Karpas-422 (cell line): ENCODE measurements around the gene KCNQ1. TPM values are rescaled to one million over a fixed set of nuclear protein-coding genes. Genes with fewer than 3 reads are reported as not detected.

Experiments
- DNase-seq: peaks from one replicate; pipeline ENCODE4 v3.0.0-alpha.2; 2015
- H2AFZ ChIP-seq: fragments of 200-600 bp; sonication (generic); 2 replicates; pipeline ENCODE4 v1.6.1; 2014; ENCODE audit warnings: antibody characterized with exemption, low read length, mixed read lengths
- H3K27ac ChIP-seq: fragments of 200-600 bp; sonication (generic); 2 replicates; pipeline ENCODE4 v1.5.1; 2014; ENCODE audit warnings: mild to moderate bottlenecking, low read length, moderate library complexity
- H3K27me3 ChIP-seq: fragments of 200-600 bp; sonication (generic); 2 replicates; pipeline ENCODE4 v1.6.1; 2014; ENCODE audit warnings: low read length, mixed read lengths
- H3K36me3 ChIP-seq: fragments of 200-600 bp; sonication (generic); 2 replicates; pipeline ENCODE4 v1.6.1; 2014; ENCODE audit warnings: low read length, mixed read lengths; ENCODE audit not compliant: insufficient read depth
- H3K4me1 ChIP-seq: fragments of 200-600 bp; sonication (generic); 2 replicates; pipeline ENCODE4 v1.6.1; 2014; ENCODE audit warnings: mild to moderate bottlenecking, low read length, mixed read lengths
- H3K4me2 ChIP-seq: fragments of 200-600 bp; sonication (generic); 2 replicates; pipeline ENCODE4 v1.6.1; 2014; ENCODE audit warnings: low read length, low read depth, mild to moderate bottlenecking; ENCODE audit not compliant: poor library complexity, severe bottlenecking
- H3K4me3 ChIP-seq: fragments of 200-600 bp; sonication (generic); 2 replicates; pipeline ENCODE4 v1.5.1; 2014; ENCODE audit warnings: mild to moderate bottlenecking, antibody characterized with exemption, low read length, mixed read lengths
- H3K79me2 ChIP-seq: fragments of 200-600 bp; sonication (generic); 2 replicates; pipeline ENCODE4 v1.6.1; 2014; ENCODE audit warnings: mild to moderate bottlenecking, low read length, mixed read lengths
- H3K9ac ChIP-seq: fragments of 200-600 bp; sonication (generic); 2 replicates; pipeline ENCODE4 v1.6.0; 2014; ENCODE audit warnings: low read length
- H3K9me2 ChIP-seq: fragments of 200-600 bp; sonication (generic), shearing (Covaris generic); replicated peaks from 2 replicates; pipeline ENCODE4 v1.6.0; 2014; ENCODE audit warnings: mild to moderate bottlenecking, low read length, moderate library complexity; ENCODE audit not compliant: insufficient read depth
- H3K9me3 ChIP-seq: fragments of 300-700, 200-600 bp; sonication (generic); 2 replicates; pipeline ENCODE4 v1.6.1; 2014; ENCODE audit warnings: low read length, mixed read lengths
- H4K20me1 ChIP-seq: fragments of 200-600 bp; sonication (generic); 2 replicates; pipeline ENCODE4 v1.6.1; 2014; ENCODE audit warnings: mild to moderate bottlenecking, antibody characterized with exemption, low read length, low read depth; ENCODE audit not compliant: insufficient read depth
- total RNA-seq: library from RNA; depleted of rRNA; stranded (reverse); fragments of >200 nt; shearing (Covaris generic); gene quantifications from 2 replicates; pipeline ENCODE4 v1.2.3, GENCODE V29; 2014; ENCODE audit warnings: low replicate concordance

Gene KCNQ1
- total RNA-seq, 1 experiment from 2014 or later = not detected

DNA sequence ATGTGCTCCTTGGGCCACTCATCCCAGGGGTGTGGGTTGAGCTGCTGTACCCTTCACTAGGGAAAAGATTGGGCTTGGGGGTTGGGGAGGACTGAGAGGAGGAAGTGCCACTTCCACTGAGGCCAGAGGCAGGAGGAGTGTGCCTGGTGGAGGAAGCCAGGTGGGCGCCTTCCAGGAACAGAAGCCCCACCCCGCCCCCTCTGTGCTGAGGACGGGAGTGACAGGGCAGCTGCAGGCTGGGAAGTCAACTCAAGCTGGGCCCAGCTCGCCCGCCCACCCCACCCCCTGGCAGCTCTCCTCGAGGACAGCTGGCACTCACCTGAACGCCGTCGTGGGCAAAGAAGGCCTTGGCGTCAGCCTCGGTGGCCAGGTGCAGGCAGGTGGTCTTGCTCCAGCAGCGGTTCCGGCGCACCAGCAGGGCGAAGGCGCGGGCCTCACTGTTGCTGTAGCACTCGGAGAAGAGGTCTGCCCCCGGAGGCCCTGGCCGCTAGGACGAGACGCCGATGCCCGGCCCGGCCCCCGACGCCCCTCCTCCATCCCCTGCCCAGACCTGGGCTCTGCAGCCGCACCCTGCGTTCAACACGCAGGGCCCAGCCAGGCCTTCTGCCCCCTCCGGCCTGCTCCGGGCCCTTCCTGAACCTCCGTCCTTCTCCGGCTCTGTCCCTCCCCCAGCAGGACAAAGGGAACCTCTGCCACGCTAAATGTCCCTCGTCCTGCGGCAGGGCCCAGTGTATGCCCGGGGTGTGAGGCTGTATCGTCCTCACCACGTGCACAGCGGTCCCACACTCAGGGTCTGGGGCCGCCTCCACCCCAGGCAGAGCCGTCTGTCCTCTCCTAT is 30.8 kb upstream of the KCNQ1 start:
- no peaks in the 10 kb centered on the region for H3K9me2 ChIP-seq
- H3K4me3 ChIP-seq = no peak overlapping the region
- no peak for DNase-seq
- H3K27ac ChIP-seq = no peak overlapping the region
- H3K27me3 ChIP-seq = no peaks in the 10 kb centered on the region
- no peaks in the 10 kb centered on the region for H3K9me3 ChIP-seq
- H3K36me3 ChIP-seq = no peaks in the 10 kb centered on the region
- no peaks in the 10 kb centered on the region for H3K4me1 ChIP-seq
- no peaks in the 10 kb centered on the region for H3K79me2 ChIP-seq
- no peak overlapping the region for H3K9ac ChIP-seq
- H4K20me1 ChIP-seq = 0 out of 2 replicates have a peak, but pooled peaks cover 5% of the 10 kb centered on the region
- H2AFZ ChIP-seq = no peak overlapping the region
- H3K4me2 ChIP-seq = no peak overlapping the region

DNA sequence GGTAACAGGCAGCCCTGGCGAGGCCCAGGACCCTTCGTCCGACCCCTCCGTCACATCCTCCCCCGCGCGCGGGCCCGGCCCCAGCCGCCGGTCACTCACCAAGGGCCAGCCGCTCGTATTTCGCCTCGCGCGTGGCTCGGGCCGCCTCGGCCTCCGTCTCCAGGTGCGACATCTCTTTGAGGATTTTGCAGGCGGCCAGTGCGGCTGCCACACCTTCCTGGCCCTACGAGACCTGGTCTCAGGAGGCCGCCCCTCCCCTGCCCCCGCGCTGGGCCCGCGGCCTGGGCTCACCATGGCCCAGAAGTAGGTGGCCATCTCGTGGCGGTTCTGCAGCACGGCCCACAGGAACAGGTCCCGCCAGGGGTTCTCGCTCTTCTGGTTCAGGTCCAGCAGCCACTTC is 30.2 kb upstream of the KCNQ1 start:
- H3K9me2 ChIP-seq = no peaks in the 10 kb centered on the region
- no peak overlapping the region for H3K4me2 ChIP-seq
- H3K79me2 ChIP-seq = no peaks in the 10 kb centered on the region
- H3K36me3 ChIP-seq = no peaks in the 10 kb centered on the region
- H3K27me3 ChIP-seq = no peaks in the 10 kb centered on the region
- no peak overlapping the region for H3K4me3 ChIP-seq
- no peak for DNase-seq
- no peaks in the 10 kb centered on the region for H4K20me1 ChIP-seq
- no peak overlapping the region for H2AFZ ChIP-seq
- no peaks in the 10 kb centered on the region for H3K9me3 ChIP-seq
- no peak overlapping the region for H3K9ac ChIP-seq
- H3K4me1 ChIP-seq = no peaks in the 10 kb centered on the region
- H3K27ac ChIP-seq = no peak overlapping the region

DNA sequence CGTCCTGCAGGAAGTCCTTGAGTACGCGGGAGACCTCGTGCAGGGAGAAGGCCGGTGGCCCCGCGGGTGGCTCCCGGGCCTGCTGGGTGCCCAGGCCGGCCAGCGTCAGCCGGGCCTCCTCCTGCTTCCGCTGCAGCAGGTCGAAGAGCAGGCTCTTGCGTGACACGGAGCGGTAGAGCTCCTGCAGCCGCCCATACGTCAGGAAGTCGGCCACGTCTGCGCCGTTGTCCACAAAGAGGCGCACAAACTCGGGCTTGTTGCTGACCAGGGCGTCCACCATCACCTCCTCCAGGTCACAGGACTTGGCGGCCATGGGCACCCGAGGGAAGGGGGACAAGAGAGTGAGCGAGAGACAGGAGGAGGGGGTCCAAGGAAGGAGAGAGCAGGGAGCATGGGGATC is 29.6 kb upstream of the KCNQ1 start:
- no peak overlapping the region for H3K9ac ChIP-seq
- H3K4me3 ChIP-seq = no peak overlapping the region
- no peaks in the 10 kb centered on the region for H3K4me1 ChIP-seq
- H3K4me2 ChIP-seq = no peak overlapping the region
- H2AFZ ChIP-seq = no peak overlapping the region
- H4K20me1 ChIP-seq = no peaks in the 10 kb centered on the region
- H3K79me2 ChIP-seq = no peaks in the 10 kb centered on the region
- no peak overlapping the region for H3K27ac ChIP-seq
- H3K9me2 ChIP-seq = no peaks in the 10 kb centered on the region
- no peaks in the 10 kb centered on the region for H3K36me3 ChIP-seq
- no peak for DNase-seq
- H3K27me3 ChIP-seq = no peaks in the 10 kb centered on the region
- H3K9me3 ChIP-seq = no peaks in the 10 kb centered on the region

DNA sequence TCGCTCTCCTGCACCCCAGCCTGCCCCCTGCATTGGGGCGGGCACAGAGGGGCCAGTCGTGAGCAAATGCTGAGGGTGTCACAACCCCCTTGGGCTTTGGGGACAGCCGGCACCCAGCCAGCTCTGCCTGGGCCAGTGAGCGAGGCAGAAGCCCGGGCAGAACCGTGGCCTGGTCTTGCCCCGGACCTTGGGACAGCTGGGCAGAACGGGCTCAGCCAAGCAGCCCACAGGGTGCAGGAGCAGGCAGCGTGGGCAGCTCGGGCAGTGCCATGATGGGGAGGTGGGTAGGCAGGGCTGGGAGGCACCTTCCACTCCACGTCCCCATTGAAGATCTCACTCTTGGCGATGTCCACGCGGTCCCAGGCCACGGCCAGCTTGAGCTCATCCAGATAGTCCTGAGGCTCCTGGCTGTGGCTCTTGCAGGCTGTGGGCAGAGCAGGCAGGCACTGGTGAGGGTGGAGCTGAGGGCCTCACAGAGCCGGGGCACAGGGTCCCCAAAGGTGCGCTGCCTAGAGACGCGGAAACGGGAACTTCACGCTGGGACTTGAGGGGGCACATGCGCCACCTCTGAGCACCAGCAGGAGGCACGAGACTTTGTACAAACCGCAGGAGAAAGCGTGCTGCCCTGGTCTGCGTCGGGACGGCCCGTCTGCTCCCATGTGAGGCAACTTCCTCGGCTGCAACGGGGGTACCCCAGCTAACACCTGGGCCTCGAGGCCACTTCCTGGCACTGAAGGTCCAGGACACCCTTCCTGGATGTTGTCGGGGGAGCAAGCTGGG is 29.0 kb upstream of the KCNQ1 start:
- no peaks in the 10 kb centered on the region for H3K36me3 ChIP-seq
- no peak overlapping the region for H3K27ac ChIP-seq
- H3K9me3 ChIP-seq = no peaks in the 10 kb centered on the region
- H3K4me2 ChIP-seq = no peak overlapping the region
- DNase-seq = peak; percentile 77
- H3K4me3 ChIP-seq = no peak overlapping the region
- H3K79me2 ChIP-seq = no peaks in the 10 kb centered on the region
- H3K27me3 ChIP-seq = no peaks in the 10 kb centered on the region
- H4K20me1 ChIP-seq = 0 out of 2 replicates have a peak, but pooled peaks cover under 1% of the 10 kb centered on the region
- peaks cover 4% of the 10 kb centered on the region; the same call in 1 of the 2 replicates for H3K4me1 ChIP-seq
- H3K9me2 ChIP-seq = no peaks in the 10 kb centered on the region
- no peak overlapping the region for H2AFZ ChIP-seq
- no peak overlapping the region for H3K9ac ChIP-seq

DNA sequence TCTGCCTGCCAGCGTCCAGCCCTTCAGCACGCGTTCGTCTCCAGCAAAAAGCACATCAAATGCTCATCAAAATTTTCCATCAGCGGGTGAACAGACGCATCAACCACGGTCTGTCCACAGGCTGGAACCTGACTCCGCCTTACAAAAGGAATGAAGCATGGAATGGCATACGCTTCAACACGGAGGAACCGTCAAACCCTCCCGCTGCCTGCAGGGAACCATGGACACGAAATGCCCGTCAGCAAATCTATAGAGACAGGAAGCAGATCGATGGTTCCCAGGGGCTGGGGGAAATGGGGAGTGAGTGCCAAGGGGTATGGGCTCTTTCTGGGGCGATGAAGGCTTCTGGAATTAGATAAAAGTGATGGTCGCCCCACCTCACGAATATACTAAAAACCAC is 28.0 kb upstream of the KCNQ1 start:
- Histone ChIP-seq H3K36me3 (no peaks in the 10 kb centered on the region), H3K4me3 (no peak overlapping the region), H3K9me3 (no peaks in the 10 kb centered on the region), H3K27ac (no peak overlapping the region), H3K4me2 (no peak overlapping the region), H3K79me2 (no peaks in the 10 kb centered on the region), H3K9me2 (no peaks in the 10 kb centered on the region), H3K9ac (no peak overlapping the region), H3K27me3 (no peaks in the 10 kb centered on the region), H2AFZ (no peak overlapping the region), H3K4me1 (peaks cover 4% of the 10 kb centered on the region; the same call in 1 of the 2 replicates), H4K20me1 (0 out of 2 replicates have a peak, but pooled peaks cover 4% of the 10 kb centered on the region)
- no peak for DNase-seq

DNA sequence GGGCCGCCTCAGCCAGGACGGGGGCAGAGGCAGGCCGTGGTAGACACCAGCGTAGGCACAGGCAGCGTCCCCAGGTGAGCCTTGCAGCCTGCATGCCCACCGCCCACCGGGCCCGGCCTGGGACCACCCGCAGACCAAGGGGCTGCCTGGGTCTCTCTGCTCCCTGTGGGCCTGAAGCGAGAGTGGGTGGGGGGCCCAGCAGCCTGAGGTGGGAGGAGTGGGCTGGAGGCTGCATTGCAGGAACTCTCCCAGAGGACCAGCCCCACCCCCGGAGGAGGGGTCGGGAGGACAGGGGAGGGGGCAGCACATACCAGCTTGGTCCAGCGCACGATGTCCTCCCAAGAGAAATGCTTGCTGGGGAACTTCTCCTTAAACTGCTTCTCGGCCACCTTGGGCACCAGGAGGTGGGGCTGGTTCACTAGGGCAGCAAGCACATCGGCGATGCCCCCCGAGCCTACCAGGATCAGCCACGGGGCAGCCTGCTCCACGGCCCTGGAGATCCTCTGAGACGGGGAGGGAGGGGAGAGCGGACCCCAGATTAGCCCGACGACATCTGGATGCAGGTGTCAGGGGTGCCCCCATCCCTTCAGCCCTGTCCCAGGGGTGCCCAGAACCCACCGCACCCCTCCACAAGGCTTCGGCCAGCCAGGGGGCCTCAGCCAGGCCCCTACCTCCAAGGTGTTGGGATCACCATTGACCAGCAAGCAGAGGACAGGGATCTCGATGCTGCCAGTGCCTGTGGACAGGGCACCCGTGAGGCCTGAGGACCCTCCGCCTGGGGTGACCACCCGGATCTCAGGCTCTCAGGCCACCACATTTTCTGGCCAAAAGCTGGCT is 26.7 kb upstream of the KCNQ1 start:
- H3K27ac ChIP-seq = no peak overlapping the region
- no peaks in the 10 kb centered on the region for H3K36me3 ChIP-seq
- H3K4me2 ChIP-seq = no peak overlapping the region
- H3K4me3 ChIP-seq = no peak overlapping the region
- no peaks in the 10 kb centered on the region for H3K9me2 ChIP-seq
- H3K27me3 ChIP-seq = no peaks in the 10 kb centered on the region
- 0 out of 2 replicates have a peak, but pooled peaks cover 4% of the 10 kb centered on the region for H4K20me1 ChIP-seq
- H3K9ac ChIP-seq = no peak overlapping the region
- H3K79me2 ChIP-seq = no peaks in the 10 kb centered on the region
- no peaks in the 10 kb centered on the region for H3K9me3 ChIP-seq
- DNase-seq = no peak
- no peak overlapping the region for H2AFZ ChIP-seq
- H3K4me1 ChIP-seq = peaks cover 4% of the 10 kb centered on the region; the same call in 1 of the 2 replicates

DNA sequence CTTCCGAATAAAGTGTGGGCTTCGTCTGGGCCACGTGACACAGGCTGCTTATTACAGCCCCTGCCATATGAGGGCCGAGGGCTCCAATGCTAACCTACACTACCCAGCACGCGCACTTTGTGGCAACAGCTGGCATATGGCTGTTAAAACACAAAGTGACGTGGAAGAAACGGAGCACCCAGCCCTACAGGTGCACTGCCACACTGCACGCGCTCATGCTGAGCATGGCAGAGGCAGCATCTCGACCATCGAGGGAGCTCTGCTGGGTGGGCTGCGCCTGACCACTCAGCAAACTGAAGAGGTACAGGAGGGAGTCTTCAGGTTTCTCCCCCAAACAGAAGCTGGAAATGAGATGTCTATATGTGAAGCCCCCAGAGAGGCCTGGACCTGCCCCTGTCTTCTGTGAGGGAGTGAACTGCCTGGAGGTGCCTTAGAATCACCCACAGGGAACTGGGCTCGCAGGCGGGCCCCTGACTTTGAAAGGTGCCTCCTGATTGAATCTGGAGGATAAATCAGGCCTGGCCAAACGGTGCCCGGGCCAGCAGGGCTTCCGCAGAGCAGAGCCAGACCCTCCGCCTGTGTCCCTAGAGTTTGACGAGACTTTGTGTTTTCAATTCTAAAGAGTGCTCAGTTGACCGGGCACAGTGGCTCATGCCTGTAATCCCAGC is 26.0 kb upstream of the KCNQ1 start:
- Histone ChIP-seq H3K9me2 (no peaks in the 10 kb centered on the region), H3K4me2 (no peak overlapping the region), H3K9me3 (no peaks in the 10 kb centered on the region), H2AFZ (no peak overlapping the region), H3K36me3 (no peaks in the 10 kb centered on the region), H3K4me3 (no peak overlapping the region), H3K4me1 (peaks cover 4% of the 10 kb centered on the region; the same call in 1 of the 2 replicates), H3K9ac (no peak overlapping the region), H3K27me3 (no peaks in the 10 kb centered on the region), H3K27ac (no peak overlapping the region), H4K20me1 (0 out of 2 replicates have a peak, but pooled peaks cover 4% of the 10 kb centered on the region), H3K79me2 (no peaks in the 10 kb centered on the region)
- DNase-seq = no peak
